IPS-18c (cell line): ENCODE data around the gene SECTM1.
"Not testable (repeated sequence)": the region's sequence is repeated elsewhere in the genome, so short reads cannot be mapped to it uniquely, and the experiment has no call there.

Source experiments
- H3K4me3 ChIP-seq: 2 replicates; pipeline ENCODE4 v1.7.0; 2013; ENCODE audit warnings: low read depth, mild to moderate bottlenecking, low read length, moderate library complexity; ENCODE audit not compliant: insufficient read depth
- H3K9me3 ChIP-seq: one replicate; pipeline ENCODE4 v1.6.1; 2013; ENCODE audit warnings: mild to moderate bottlenecking, low read length, moderate library complexity; ENCODE audit not compliant: control insufficient read depth, insufficient read depth

The SECTM1 gene

GRCh38 chr17:82333279-82334171 lies at the start of gene SECTM1:
Gene SECTM1, minus strand, starts transcription at chr17:82333766. Its CDS starts 6,526 bp downstream, at chr17:82327240.
- peak within 1 kb of the TSS; percentile 40 for H3K4me3 ChIP-seq
- H3K9me3 ChIP-seq: no peaks in the 10 kb centered on the region

- H3K4me3 ChIP-seq: no peak overlapping the region
- H3K9me3 ChIP-seq: no peaks in the 10 kb centered on the region
These were observed 49.3 kb upstream of the SECTM1 start for GRCh38 chr17:82382933-82383255.

GRCh38 chr17:82382220-82382932 lies 48.8 kb upstream of the SECTM1 start:
- H3K9me3 ChIP-seq, H3K4me3 ChIP-seq: not testable (repeated sequence)

- not testable (repeated sequence) for H3K9me3 ChIP-seq, H3K4me3 ChIP-seq
These were observed 48.1 kb upstream of the SECTM1 start for GRCh38 chr17:82381703-82382009.

GRCh38 chr17:82380860-82381702 lies 47.5 kb upstream of the SECTM1 start:
- no peak overlapping the region for H3K4me3 ChIP-seq
- H3K9me3 ChIP-seq: no peaks in the 10 kb centered on the region

- Histone ChIP-seq H3K4me3 (no peak overlapping the region), H3K9me3 (peaks cover 2% of the 10 kb centered on the region)
These were observed 45.1 kb upstream of the SECTM1 start for GRCh38 chr17:82378741-82379021.

GRCh38 chr17:82377924-82378740 lies 44.6 kb upstream of the SECTM1 start:
- Histone ChIP-seq H3K9me3 (peaks cover 2% of the 10 kb centered on the region), H3K4me3 (no peak overlapping the region)

- not testable (repeated sequence) for H3K9me3 ChIP-seq
These were observed 43.7 kb upstream of the SECTM1 start for GRCh38 chr17:82377294-82377693.

GRCh38 chr17:82376042-82376730 lies 42.6 kb upstream of the SECTM1 start:
- no peak overlapping the region for H3K4me3 ChIP-seq
- peaks cover 2% of the 10 kb centered on the region for H3K9me3 ChIP-seq

More at GRCh38 chr17:82377294-82377693, 43.7 kb upstream of the SECTM1 start:
- H3K4me3 ChIP-seq: not testable (repeated sequence)

- no peak overlapping the region for H3K4me3 ChIP-seq
- H3K9me3 ChIP-seq: peaks cover 2% of the 10 kb centered on the region
These were observed 41.9 kb upstream of the SECTM1 start for GRCh38 chr17:82375359-82376041.

GRCh38 chr17:82374626-82375331 lies 41.2 kb upstream of the SECTM1 start:
- no peak overlapping the region for H3K4me3 ChIP-seq
- peaks cover 2% of the 10 kb centered on the region for H3K9me3 ChIP-seq

- Histone ChIP-seq H3K4me3 (no peak overlapping the region), H3K9me3 (peaks cover 2% of the 10 kb centered on the region)
These were observed 40.4 kb upstream of the SECTM1 start for GRCh38 chr17:82373731-82374625.

- H3K4me3 ChIP-seq, H3K9me3 ChIP-seq: not testable (repeated sequence)
These were observed 39.5 kb upstream of the SECTM1 start for GRCh38 chr17:82373072-82373452.

- H3K4me3 ChIP-seq: peak overlapping the region; percentile 47; the same call in 1 of the 2 replicates
These were observed 38.9 kb upstream of the SECTM1 start for GRCh38 chr17:82372249-82373071.

More at GRCh38 chr17:82372249-82373071, 38.9 kb upstream of the SECTM1 start:
- H3K9me3 ChIP-seq: peaks cover 2% of the 10 kb centered on the region
